ENCODE data around the gene RCN1. TPM values are rescaled to one million over a fixed set of nuclear protein-coding genes. Genes with fewer than 3 reads are reported as not detected.

The RCN1 gene
- total RNA-seq, 2 experiments from 2014 or later, result 0.74 TPM; not detected in 1

DNA sequence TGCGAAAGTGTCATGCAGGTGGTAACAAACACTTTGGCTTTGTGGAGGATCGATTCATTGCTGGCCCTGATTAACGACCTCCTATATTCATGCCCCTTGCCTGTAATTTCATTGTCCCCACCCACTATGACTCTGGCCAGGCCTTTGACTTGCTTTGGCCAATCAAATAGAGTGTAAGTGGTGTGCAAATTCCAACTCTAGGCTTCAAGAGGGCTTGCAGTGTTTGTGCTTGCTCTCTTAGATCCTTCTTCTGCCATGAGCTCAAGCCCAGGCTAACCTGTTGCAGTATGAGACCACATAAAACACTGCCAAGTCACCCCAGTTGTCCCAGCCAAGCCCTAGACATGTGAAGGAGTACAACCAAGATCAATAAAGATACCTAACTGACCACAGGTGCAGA, 48.0 kb downstream of the RCN1 start:
- Histone ChIP-seq H3K4me1 (ENCODE audit: insufficient read depth, low read length, poor library complexity, severe bottlenecking) (no peaks in the 10 kb centered on the region), H3K4me2 (ENCODE audit: low read length) (no peak overlapping the region), H4K20me1 (ENCODE audit: insufficient read depth, low read length) (no peaks in the 10 kb centered on the region), H3K9me3 (ENCODE audit: low read length) (no peaks in the 10 kb centered on the region), H3K79me2 (ENCODE audit: insufficient read depth, low read depth, low read length) (no peaks in the 10 kb centered on the region), H3K9me2 (ENCODE audit: insufficient read depth, low read length) (no peaks in the 10 kb centered on the region), H3K27ac (ENCODE audit: low read depth, low read length, poor library complexity, severe bottlenecking) (no peak overlapping the region), H2AFZ (ENCODE audit: low read length) (no peak overlapping the region), H3K36me3 (ENCODE audit: insufficient read depth, low read length) (no peaks in the 10 kb centered on the region), H3K4me3 (ENCODE audit: low read depth, low read length, poor library complexity, severe bottlenecking) (no peak overlapping the region)
- intact Hi-C loops (cut with micrococcal nuclease; ENCODE audit: unreplicated experiment), result no loop called here
- POLR2A ChIA-PET, result interaction anchor here (0.8 kb wide), 1 partner anchor 14 kb away, joined by 3 read pairs; no protein-coding TSS in a partner anchor
- TF ChIP-seq EZH2phosphoT487 (IDR thresholded peaks at IDR 0.05; ENCODE audit: borderline replicate concordance, low read depth, low read length) (no peak), CTCF (conservative IDR thresholded peaks at IDR 0.05; ENCODE audit: low read length) (no peak)
- CTCF ChIA-PET (ENCODE audit: unreplicated experiment), result no interaction called here
- no peak for DNase-seq (ENCODE audit: low spot score)
- BruUV-seq (replicated peaks), result no TSS peak

GRCh38 chr11:32139896-32140520, 49.1 kb downstream of the RCN1 start:
- Histone ChIP-seq H3K36me3 (ENCODE audit: insufficient read depth, low read length) (no peaks in the 10 kb centered on the region), H3K4me1 (ENCODE audit: insufficient read depth, low read length, poor library complexity, severe bottlenecking) (no peaks in the 10 kb centered on the region), H3K4me3 (ENCODE audit: low read depth, low read length, poor library complexity, severe bottlenecking) (no peak overlapping the region), H4K20me1 (ENCODE audit: insufficient read depth, low read length) (no peaks in the 10 kb centered on the region), H3K27ac (ENCODE audit: low read depth, low read length, poor library complexity, severe bottlenecking) (no peak overlapping the region), H3K9me3 (ENCODE audit: low read length) (no peaks in the 10 kb centered on the region), H3K4me2 (ENCODE audit: low read length) (no peak overlapping the region), H2AFZ (ENCODE audit: low read length) (no peak overlapping the region), H3K9me2 (ENCODE audit: insufficient read depth, low read length) (no peaks in the 10 kb centered on the region), H3K79me2 (ENCODE audit: insufficient read depth, low read depth, low read length) (no peaks in the 10 kb centered on the region)
- ChIA-PET CTCF (ENCODE audit: unreplicated experiment) (interaction anchor here (0.5 kb wide), 1 partner anchor 72 kb away, joined by 3 read pairs; no protein-coding TSS in a partner anchor), POLR2A (interaction anchor here (0.6 kb wide), 2 partner anchors 55 to 677 kb away, joined by 3 to 6 read pairs; no protein-coding TSS in a partner anchor)
- intact Hi-C loops (cut with micrococcal nuclease; ENCODE audit: unreplicated experiment), result no loop called here
- no peak for TF ChIP-seq CTCF (conservative IDR thresholded peaks at IDR 0.05; ENCODE audit: low read length)
- TF ChIP-seq EZH2phosphoT487 (IDR thresholded peaks at IDR 0.05; ENCODE audit: borderline replicate concordance, low read depth, low read length), result no peak
- no peak for DNase-seq (ENCODE audit: low spot score)
- no TSS peak for BruUV-seq (replicated peaks)

All from OCI-LY7 (cell line).